Prostate gland (tissue), 2 donors: ENCODE measurements around the gene CAPN13.

Source experiments
- CTCF ChIP-seq, 4 experiments: fragments of 200-600 bp in 2 of 4; fragments of 450-650 bp in 2 of 4; sonication (generic) in 2 of 4; IDR thresholded peaks; 1 replicate in 3 of 4; 2 replicates in 1 of 4; pipeline ENCODE4 v1.5.1; 2016 to 2019; ENCODE audit warnings: antibody characterized with exemption in 4 of 4, mild to moderate bottlenecking in 2 of 4, moderate library complexity in 2 of 4
- POLR2A ChIP-seq: fragments of 450-650 bp; IDR thresholded peaks from one replicate; pipeline ENCODE4 v1.6.1; 2016; ENCODE audit warnings: antibody characterized with exemption, mild to moderate bottlenecking
- POLR2AphosphoS5 ChIP-seq: sonication (generic); formaldehyde crosslinking; IDR thresholded peaks from one replicate; pipeline ENCODE4 v1.6.1; 2017; ENCODE audit warnings: antibody characterized with exemption

GRCh38 chr2:30683236-30683956 lies 123.8 kb downstream of the CAPN13 start:
- TF ChIP-seq CTCF (IDR thresholded peaks at IDR 0.05), result no peak
- no peak for TF ChIP-seq POLR2AphosphoS5
- TF ChIP-seq POLR2A, result no peak
